GM19043 (cell line): ENCODE results near the gene PIK3R6.

Source experiments
- ATAC-seq: cut with Tn5 transposase; IDR thresholded peaks from one replicate; pipeline ENCODE4 v1.9.1; 2021; ENCODE audit warnings: low read depth; ENCODE audit not compliant: unreplicated experiment

PIK3R6 gene, protein sequence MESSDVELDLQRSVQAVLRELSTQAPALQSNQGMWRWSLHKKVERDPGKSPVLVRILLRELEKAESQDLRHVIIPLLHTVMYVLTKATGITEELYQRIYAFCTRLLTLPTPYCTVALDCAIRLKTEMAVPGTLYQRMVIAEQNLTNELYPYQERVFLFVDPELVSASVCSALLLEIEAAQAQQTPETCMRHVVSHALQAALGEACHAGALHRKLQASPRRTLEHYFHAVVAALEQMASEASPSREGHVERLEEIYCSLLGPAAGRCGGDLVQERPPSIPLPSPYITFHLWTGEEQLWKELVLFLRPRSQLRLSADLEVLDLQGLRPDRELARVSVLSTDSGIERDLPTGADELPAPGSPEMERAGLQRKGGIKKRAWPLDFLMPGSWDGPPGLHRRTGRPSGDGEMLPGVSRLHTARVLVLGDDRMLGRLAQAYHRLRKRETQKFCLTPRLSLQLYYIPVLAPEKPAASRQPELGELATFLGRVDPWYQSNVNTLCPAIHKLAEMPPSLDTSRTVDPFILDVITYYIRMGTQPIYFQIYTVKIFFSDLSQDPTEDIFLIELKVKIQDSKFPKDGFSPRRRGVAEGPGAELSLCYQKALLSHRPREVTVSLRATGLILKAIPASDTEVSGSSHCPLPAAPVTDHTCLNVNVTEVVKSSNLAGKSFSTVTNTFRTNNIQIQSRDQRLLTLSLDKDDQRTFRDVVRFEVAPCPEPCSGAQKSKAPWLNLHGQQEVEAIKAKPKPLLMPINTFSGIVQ

DNA sequence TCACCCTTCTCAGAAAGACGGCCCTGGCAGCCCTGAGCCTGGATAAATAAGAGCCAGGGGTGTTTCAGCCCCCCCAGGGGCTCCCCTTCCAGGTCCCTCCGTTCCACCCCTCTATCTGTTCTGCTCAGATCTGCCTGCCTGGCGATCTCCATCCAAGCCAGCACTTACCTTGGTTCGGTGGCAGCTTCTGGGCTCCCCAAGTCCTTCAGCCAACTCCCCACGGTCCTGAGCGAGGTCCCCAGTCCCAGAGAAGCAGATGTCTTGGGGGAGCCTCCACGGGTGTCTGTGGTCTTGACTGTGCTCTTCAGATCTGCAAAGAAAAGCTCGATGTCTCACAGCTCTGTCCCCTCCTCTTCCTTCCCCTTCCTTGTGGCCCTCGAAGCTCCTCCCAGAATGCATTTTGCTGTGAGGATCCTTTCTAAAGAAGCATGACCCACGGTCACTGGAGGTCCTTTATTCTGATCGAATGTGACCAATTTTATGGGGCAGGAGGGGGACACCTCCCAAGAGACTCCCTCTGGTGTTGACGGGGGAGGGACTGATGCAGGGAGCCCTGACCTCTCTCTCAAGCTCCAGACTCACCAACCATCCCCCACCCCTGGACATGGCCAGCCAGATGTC lies at the start of gene PIK3R6:
Gene PIK3R6, minus strand, starts transcription at position 314 of the 621 bp plus-strand sequence. CDS start 17,880 bp downstream, outside the sequence.
- peak; percentile 54 for ATAC-seq

DNA sequence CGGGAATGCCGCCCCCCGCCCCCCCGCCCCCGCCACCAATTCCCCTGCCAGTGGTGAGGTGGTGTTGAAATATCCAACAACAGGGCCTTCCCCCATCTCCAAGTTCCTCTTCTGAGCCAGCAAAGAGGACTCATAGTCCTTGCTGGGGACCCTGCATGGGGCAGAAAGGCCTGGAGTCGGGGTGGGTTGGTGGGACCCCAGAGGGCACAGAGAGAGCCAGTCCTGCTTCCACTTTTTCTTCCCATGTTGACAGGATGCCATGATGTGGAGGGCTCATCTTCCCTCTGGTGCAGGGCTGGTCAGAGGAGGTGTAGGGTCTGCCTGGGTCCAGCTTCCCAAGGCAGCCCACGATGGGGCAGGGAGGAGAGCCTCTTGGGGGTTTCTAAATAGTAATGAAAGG lies 49.0 kb upstream of the PIK3R6 start:
- no peak for ATAC-seq

DNA sequence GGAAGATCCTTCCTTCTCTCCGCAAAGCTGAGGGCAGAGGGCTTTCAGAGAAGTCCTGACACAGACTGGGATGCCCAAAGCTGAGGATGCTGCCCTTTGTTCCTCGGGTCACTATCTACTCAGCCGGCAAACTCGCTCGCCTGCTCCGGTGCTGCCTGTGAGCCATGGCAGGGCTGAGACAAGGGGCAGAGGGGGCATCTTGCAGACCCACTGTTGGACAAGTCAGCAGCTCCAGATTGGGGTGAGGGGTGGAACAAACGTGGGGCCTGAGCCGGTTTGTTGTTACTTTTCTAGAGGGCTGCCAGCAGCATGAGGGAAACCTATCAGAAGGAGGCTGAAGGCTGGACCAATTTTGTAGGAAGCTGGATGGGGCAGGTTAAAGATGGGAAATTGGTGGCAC lies 47.1 kb upstream of the PIK3R6 start:
- ATAC-seq = no peak

DNA sequence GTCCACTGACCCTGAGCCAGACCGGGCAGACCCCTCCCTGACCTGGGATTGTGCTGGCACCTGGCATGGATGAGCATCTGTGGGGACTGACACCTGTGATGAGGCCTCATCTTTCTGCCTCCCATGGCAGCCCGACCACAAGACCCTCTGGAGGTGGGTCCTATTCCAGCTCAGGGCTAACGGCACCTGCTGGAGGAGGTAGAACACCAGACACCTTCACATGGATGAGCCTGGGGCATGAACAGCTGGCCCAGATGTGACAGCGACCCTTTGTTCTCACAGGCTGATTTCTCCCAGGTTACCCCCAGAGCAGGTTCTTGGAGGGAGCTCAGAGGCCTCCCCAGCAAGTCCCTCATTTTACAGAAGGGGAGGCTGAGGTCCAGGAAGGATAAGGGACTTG lies 46.4 kb upstream of the PIK3R6 start:
- ATAC-seq = no peak

DNA sequence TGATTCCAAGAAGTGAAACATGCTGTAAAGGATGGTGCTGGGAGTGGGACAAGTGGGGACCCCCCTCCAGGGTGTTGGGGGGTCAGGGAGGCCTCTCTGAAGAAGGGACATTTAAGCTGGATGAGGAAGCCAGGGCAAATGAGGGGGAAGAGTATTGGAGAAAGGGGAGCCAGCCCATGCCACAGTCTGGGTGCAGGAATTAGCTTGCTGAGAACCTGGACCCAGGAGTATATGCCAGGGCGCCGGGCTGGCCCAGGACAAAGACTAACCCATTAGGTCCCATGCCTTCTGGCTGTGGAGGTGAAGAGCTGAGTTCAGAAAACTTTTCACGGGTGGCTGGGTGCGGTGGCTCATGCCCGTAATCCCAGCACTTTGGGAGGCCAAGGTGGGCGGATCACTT lies 45.6 kb upstream of the PIK3R6 start:
- no peak for ATAC-seq

DNA sequence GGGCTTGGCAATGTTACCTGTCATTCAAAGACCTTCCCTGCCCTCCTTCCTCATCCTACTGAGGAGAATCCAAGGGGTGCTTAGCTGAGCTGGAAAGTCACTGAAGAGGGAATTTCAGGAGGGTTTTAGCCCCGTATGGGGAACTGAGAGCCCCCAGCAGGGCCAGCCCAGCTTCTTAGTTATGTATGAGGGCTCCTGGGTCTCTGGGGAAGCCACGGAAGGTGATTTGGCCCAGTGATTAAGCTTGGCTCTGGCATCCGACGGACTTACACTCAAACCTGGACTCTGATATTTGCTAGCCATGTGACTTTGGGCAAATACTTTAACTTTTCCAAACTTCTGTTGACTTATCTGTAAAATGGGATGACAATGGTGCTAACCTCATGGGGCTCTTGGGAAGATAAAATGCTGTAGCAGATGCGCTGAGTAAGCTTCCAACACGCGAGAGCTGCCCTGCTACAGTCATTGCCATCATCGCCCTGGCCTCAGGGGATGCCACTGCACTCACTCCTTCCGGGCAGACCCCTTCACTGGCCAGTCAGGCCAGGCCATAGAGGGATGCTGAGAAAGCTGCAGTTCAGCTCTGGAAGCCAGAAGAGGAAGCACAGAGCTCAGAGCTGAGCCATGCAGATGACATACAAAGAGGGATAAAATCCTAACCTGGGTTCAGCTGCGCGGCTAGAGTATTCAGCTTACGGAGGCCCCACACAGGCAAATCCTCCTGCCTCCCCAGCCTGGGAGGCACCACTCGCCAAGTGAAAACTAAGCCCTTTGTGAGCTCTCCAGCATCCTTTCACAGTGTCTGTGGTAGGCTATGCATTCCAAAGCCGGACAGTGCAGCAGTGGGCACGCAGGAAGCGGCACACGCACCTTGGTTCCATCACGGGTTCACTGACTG lies 44.9 kb upstream of the PIK3R6 start:
- ATAC-seq = no peak

DNA sequence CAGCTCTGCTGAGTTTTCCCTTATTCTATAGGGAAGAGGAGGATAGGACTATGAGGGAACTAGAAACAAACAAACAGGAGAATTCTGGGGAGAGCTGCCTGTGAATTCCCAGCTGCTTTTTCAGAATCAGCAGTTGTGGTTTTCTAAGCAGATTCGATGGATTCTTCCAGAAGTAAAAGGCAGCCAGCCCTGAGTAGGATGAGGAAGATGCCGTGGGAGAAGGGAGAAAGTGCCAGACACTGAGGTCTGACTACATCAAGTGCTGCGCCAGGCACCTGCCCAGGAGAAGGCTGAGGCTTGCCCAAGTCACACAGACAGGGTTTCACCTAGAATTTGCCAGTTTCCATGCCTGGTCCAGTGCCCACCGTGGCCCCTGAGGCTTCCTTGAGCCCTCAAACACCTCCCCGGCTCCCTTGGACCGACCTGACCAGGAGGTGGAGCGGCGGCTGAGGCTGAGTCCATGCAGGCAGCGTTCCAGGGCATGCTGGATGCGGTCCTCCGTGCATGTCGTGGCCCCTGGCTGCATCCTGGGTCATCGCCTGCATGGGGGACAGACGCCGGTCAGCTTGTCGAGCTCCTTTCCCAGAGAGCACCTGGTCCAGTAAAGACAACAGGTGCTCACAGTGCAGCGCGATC lies 43.6 kb upstream of the PIK3R6 start:
- ATAC-seq = no peak

DNA sequence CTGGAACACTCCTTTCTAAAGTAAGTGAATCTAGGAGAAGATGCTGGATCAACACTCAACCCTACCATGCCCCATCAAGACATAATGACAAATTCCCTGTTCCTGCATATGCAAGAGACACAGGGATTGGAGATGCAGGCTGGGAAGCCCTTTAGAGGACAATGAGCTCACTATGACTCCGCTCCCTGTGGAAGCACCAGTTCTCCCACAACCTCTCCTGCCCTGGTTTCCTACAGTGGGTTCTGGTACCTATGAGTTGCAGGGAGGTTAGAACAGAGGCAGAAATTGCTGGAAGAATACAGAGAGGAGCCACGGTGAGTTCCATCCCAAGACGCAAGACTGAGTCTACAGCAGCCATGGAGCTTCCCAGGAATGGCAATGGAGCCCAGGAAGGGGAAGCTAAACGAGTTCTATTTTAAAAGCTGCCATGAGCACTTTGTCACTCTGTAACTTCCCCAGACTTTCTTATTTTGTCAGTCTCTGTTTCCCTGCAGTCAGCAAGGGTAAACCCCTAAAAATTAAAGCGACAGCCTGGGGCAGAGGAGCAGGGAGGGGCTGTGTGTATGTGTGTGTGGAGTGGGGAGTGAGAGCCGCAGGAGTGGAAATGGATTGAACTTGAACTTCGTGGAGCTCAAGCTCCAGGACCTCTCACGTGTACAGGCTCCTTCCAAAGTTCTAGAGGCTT lies 42.3 kb upstream of the PIK3R6 start:
- ATAC-seq = no peak

DNA sequence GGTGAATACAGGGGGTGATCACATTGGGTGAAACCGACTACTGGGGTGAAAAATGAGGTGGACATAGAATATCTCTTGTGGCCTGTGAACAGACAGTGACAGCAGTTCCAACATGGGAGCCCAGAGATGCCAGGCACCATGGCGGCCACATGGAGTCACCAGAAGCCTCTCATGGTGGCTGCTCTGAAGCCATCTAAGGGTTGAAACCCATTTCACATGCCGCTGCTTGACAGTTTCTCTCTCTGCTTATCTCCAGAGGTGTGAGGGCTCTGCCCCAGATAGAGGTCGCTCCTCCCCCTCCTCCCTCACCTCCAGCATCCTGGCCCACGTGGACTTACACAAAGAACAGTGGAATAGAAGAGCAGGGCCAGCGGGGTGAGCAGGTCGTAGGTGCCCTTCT lies 37.9 kb upstream of the PIK3R6 start:
- ATAC-seq = no peak

DNA sequence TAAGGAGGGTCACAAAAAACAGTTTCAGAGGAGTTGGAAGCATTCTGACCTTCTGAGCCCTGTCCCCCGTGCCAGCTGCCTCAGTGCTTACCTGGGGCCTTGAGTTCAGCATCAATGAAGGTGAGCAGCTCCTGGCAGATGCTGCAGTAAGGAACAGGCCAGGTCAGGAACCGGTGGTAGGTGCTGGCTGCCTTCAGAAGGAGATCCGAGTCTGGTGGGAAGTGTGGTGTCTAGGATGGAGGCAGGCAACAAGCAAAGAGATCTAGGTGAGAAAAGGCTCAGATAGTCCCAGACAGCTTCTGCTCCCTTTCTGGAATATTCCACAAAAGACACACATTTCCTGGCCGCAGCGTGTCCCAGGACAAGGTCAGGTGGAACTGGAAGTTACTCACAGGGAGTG lies 37.2 kb upstream of the PIK3R6 start:
- no peak for ATAC-seq

DNA sequence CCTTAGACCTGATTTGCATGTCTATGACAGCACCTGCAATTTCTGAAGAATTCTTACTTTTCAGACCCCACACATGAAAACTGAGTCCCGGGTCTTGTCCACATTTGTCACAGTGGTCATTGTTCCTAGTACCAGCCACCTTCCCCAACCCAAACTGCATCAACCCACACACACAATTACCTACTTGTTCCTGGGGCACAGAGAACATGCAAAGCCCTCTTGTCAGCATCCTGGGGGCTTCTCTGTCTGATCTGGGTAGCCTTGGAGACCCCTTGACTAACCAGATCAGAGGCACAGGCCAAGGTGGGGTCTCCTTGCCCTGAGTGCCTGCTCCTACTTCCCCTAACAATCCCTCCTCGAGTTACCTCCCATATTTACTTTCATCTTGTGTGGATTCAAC lies 36.7 kb upstream of the PIK3R6 start:
- ATAC-seq = no peak

DNA sequence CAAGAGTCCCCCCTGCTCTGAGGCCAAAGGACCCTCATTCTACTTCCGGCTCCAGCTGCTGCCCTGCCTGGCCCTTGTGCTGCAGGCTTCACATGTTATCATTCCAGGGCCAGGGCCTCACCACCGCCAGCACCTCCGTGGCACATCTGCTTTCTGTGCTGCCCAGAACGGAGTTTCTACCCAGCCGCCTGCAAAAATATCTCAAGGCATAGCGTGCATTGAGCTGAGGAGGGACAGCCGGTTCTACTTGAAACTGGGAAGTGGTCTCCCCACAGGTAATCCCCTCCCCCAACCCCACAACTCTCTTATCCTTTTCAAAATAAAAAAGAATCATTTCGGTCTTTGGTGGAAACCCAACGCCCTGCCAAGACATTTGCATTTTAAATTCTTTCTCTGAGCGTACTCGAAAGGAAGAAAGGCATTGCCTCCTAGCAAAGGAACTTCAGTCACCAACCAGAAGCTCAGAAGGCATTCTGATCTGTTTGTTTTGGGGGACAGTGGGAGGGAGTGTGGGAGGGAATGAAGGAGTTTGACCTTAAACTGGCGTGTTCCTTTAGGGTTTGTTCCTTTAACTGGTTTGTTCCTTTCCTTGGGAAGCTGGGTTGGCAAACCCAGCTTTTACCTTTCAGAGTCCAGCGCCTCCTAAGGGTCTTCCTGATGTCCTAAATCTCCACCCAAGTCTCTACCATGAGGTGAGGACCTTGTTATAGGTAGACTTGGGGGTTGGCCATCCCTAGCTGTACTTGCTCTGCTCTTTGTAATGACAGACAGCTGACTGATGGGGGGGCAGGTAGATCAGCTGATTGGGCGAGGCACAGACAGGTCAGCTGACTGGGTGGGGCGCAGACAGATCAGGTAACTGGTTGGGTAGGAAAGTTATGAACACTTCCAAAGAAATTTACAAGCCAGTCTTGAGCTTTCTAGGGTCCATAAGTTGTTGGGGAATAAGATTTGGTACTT lies 33.4 kb upstream of the PIK3R6 start:
- ATAC-seq = no peak

DNA sequence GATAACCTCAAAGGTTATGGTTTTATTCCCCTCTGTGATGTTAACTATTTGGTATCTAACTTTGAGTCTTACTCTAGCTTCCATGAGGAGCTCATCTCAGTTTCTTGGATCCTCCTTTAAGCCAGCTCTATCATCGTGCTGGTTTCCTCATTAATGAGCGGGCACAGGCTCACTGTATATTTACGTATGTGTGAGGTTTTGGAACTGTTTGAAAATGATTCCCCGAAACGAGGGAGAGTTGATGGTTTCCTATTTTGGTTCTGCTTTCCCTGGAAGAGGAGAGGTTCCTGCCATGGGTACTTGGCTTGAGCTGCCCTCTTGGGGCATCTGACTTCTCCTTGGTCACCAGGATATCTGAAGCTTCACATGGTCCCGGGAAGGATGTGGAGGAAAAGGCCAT lies 32.7 kb upstream of the PIK3R6 start:
- no peak for ATAC-seq

DNA sequence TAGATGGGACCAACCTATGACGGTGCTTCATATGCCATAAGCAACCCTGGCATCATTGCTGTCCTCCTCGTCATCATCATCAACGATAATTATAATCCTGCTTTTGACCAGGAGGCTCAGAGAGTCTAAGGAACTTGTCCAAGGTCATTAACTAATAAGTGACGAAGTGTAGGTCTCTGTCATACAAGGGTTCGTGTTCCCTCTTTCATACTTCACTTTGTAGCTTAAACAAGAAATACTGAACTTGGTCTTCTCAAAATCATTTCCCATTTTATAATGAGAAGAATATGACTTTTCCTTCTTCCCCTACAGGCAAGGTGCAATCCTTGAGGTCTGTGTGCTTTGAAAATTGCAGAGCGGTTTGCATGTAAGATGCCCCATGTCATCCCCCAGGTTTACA lies 31.2 kb upstream of the PIK3R6 start:
- no peak for ATAC-seq

DNA sequence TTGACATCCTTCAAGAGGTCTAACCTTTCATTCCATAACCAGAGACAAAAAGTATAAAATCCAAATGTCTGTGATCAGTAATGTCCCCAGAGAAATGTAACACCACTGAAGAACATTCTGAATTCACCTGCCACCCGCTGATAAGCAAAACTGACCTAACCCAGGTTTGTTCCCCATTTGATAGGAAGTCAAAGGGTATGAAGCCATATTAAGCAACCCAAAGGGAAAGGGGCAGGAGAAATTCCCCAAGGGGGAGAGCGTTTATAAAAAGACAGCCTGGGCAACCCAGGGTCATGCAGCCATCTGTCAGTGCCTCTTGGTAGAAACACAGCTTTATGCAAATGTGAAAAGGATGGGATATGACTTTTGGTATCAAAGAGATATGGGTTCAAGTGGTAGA lies 30.7 kb upstream of the PIK3R6 start:
- ATAC-seq = no peak

DNA sequence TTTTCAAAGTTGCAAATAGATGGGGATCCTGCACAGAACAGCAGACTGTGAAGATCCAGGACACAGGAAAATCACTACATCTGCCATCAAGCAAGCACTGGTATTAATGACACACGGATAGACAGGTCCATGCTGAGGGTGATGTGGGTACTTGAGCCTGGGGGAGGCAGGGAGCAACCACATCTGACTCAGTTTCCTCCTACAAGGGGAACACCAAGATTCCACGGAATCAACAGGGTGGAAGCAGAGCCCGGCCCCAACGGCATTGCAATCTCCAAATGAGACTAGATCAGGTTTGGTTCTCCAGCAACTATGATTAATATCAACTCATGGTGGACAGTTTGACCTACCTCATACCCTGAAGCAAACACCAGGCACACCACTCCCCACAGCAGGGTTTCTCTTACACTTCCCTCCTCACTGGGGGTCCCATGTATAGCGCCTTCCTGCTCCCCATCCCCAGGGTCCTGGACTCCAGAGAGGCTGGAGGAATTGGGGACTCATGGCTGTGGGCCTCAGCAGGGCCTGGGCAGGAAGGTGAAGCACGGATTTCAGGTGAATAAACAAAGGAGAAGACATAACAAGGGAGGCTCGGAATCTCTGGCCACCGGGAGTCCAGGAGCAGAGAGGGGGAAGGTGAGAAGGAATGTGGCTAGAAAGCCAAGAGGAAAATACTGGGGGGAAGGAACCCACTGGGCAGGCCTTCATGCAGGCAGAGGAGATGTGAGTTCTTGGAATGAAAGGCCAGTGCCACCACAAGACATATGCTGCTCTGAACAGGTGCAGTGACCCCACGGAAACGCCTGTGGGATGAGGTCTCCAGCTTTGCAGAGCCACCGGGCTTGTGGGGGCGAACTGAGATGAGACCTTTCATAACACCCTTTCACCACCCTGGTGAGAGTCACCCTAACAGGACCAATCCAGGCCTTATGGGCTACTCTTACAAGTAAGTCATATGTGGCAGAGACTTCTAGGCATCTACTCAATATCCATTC lies 29.5 kb upstream of the PIK3R6 start:
- ATAC-seq = no peak

DNA sequence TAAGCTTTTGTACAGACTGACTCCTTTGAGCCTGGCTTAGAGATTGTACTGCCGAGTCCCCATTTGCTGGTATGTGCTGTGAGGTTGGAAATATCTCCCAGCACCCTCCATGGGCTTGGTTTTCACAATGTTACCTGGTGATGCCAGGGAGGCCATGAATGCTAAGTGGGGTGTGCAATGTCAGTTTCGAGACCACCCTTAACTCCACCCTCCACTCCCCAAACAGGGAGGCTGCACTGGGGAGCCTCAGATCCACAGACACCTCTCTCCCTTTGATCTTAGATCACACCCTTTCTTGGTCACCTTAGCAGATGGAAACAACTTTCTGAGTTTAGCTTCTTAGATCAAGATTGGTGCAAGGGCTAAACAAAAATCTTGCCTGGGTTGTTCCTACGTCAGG lies 28.6 kb upstream of the PIK3R6 start:
- no peak for ATAC-seq
